HUES48 (cell line): ENCODE data around the gene PRKN.

ENCODE experiments used
- H3K27ac ChIP-seq: one replicate; pipeline ENCODE4 v1.7.0; 2013; ENCODE audit warnings: low read depth, low read length, inconsistent platforms
- H3K27me3 ChIP-seq: 2 replicates; pipeline ENCODE4 v1.6.1; 2013; ENCODE audit warnings: mild to moderate bottlenecking, low read length; ENCODE audit not compliant: control insufficient read depth, insufficient read depth
- H3K36me3 ChIP-seq: 2 replicates; pipeline ENCODE4 v1.6.1; 2013; ENCODE audit warnings: low read length; ENCODE audit not compliant: control insufficient read depth, insufficient read depth
- H3K4me1 ChIP-seq: 2 replicates; pipeline ENCODE4 v1.6.1; 2013; ENCODE audit warnings: mild to moderate bottlenecking, low read length; ENCODE audit not compliant: control insufficient read depth, insufficient read depth
- H3K4me3 ChIP-seq: 2 replicates; pipeline ENCODE4 v1.5.1; 2013; ENCODE audit warnings: mild to moderate bottlenecking, low read depth, low read length
- H3K9ac ChIP-seq: 2 replicates; pipeline ENCODE4 v1.6.1; 2013; ENCODE audit warnings: mild to moderate bottlenecking, low read depth, low read length, moderate library complexity
- H3K9me3 ChIP-seq: 2 replicates; pipeline ENCODE4 v1.6.1; 2013; ENCODE audit warnings: low read length; ENCODE audit not compliant: control insufficient read depth, insufficient read depth

The PRKN gene

GRCh38 chr6:162140251-162140852 is 587.2 kb downstream of the PRKN start:
- no peak overlapping the region for H3K4me3 ChIP-seq
- H3K36me3 ChIP-seq: no peaks in the 10 kb centered on the region
- H3K27ac ChIP-seq: no peak overlapping the region
- H3K27me3 ChIP-seq: no peaks in the 10 kb centered on the region
- no peaks in the 10 kb centered on the region for H3K4me1 ChIP-seq
- no peaks in the 10 kb centered on the region for H3K9me3 ChIP-seq
- H3K9ac ChIP-seq: no peak overlapping the region

- no peaks in the 10 kb centered on the region for H3K27me3 ChIP-seq
- no peaks in the 10 kb centered on the region for H3K9me3 ChIP-seq
- H3K4me1 ChIP-seq: no peaks in the 10 kb centered on the region
- H3K4me3 ChIP-seq: no peak overlapping the region
- no peaks in the 10 kb centered on the region for H3K36me3 ChIP-seq
- H3K9ac ChIP-seq: no peak overlapping the region
- H3K27ac ChIP-seq: no peak overlapping the region
These were observed 601.9 kb downstream of the PRKN start for GRCh38 chr6:162125659-162126058.

GRCh38 chr6:162124710-162125435 is 602.7 kb downstream of the PRKN start:
- Histone ChIP-seq H3K27me3 (no peaks in the 10 kb centered on the region), H3K36me3 (no peaks in the 10 kb centered on the region), H3K27ac (no peak overlapping the region), H3K4me1 (no peaks in the 10 kb centered on the region), H3K9me3 (no peaks in the 10 kb centered on the region), H3K9ac (no peak overlapping the region), H3K4me3 (no peak overlapping the region)

- Histone ChIP-seq H3K9ac (no peak overlapping the region), H3K9me3 (no peaks in the 10 kb centered on the region), H3K27me3 (no peaks in the 10 kb centered on the region), H3K36me3 (no peaks in the 10 kb centered on the region), H3K4me1 (no peaks in the 10 kb centered on the region), H3K4me3 (no peak overlapping the region), H3K27ac (no peak overlapping the region)
These were observed 603.8 kb downstream of the PRKN start for GRCh38 chr6:162123797-162124196.

- Histone ChIP-seq H3K27ac (no peak overlapping the region), H3K4me1 (no peaks in the 10 kb centered on the region), H3K27me3 (no peaks in the 10 kb centered on the region), H3K9me3 (no peaks in the 10 kb centered on the region), H3K9ac (no peak overlapping the region), H3K36me3 (no peaks in the 10 kb centered on the region), H3K4me3 (no peak overlapping the region)
These were observed 608.2 kb downstream of the PRKN start for GRCh38 chr6:162119341-162119740.

GRCh38 chr6:162118706-162119105 is 608.9 kb downstream of the PRKN start:
- Histone ChIP-seq H3K27ac (no peak overlapping the region), H3K9ac (no peak overlapping the region), H3K4me1 (no peaks in the 10 kb centered on the region), H3K27me3 (no peaks in the 10 kb centered on the region), H3K36me3 (no peaks in the 10 kb centered on the region), H3K4me3 (no peak overlapping the region), H3K9me3 (no peaks in the 10 kb centered on the region)

GRCh38 chr6:162116902-162117525 is 610.6 kb downstream of the PRKN start:
- no peaks in the 10 kb centered on the region for H3K9me3 ChIP-seq
- H3K27me3 ChIP-seq: no peaks in the 10 kb centered on the region
- no peaks in the 10 kb centered on the region for H3K4me1 ChIP-seq
- H3K27ac ChIP-seq: no peak overlapping the region
- H3K36me3 ChIP-seq: no peaks in the 10 kb centered on the region
- H3K4me3 ChIP-seq: no peak overlapping the region
- no peak overlapping the region for H3K9ac ChIP-seq

GRCh38 chr6:162109480-162110050 is 618.0 kb downstream of the PRKN start:
- no peaks in the 10 kb centered on the region for H3K36me3 ChIP-seq
- no peaks in the 10 kb centered on the region for H3K9me3 ChIP-seq
- H3K27me3 ChIP-seq: no peaks in the 10 kb centered on the region
- no peak overlapping the region for H3K4me3 ChIP-seq
- no peak overlapping the region for H3K9ac ChIP-seq
- no peak overlapping the region for H3K27ac ChIP-seq
- peaks cover 3% of the 10 kb centered on the region; the same call in 1 of the 2 replicates for H3K4me1 ChIP-seq

GRCh38 chr6:162108041-162108440 is 619.5 kb downstream of the PRKN start:
- no peak overlapping the region for H3K9ac ChIP-seq
- no peak overlapping the region for H3K27ac ChIP-seq
- H3K27me3 ChIP-seq: no peaks in the 10 kb centered on the region
- no peak overlapping the region for H3K4me3 ChIP-seq
- H3K4me1 ChIP-seq: peaks cover 3% of the 10 kb centered on the region; the same call in 1 of the 2 replicates
- no peaks in the 10 kb centered on the region for H3K9me3 ChIP-seq
- H3K36me3 ChIP-seq: no peaks in the 10 kb centered on the region

GRCh38 chr6:162100096-162100495 is 627.5 kb downstream of the PRKN start:
- Histone ChIP-seq H3K27me3 (no peaks in the 10 kb centered on the region), H3K9me3 (no peaks in the 10 kb centered on the region), H3K27ac (no peak overlapping the region), H3K4me3 (no peak overlapping the region), H3K9ac (no peak overlapping the region), H3K36me3 (no peaks in the 10 kb centered on the region), H3K4me1 (no peaks in the 10 kb centered on the region)

GRCh38 chr6:162099685-162100084 is 627.9 kb downstream of the PRKN start:
- no peaks in the 10 kb centered on the region for H3K36me3 ChIP-seq
- no peak overlapping the region for H3K27ac ChIP-seq
- no peak overlapping the region for H3K9ac ChIP-seq
- no peaks in the 10 kb centered on the region for H3K4me1 ChIP-seq
- no peak overlapping the region for H3K4me3 ChIP-seq
- no peaks in the 10 kb centered on the region for H3K9me3 ChIP-seq
- H3K27me3 ChIP-seq: no peaks in the 10 kb centered on the region
